Trophoblast cell (in vitro differentiated cells and primary cell): ENCODE results near the gene MGAT5.

Experiments used
- DNase-seq, 2 donors: peaks; one replicate each; pipeline ENCODE4 v3.0.0-alpha.2; 2016
- H2AFZ ChIP-seq: 2 replicates; pipeline ENCODE4 v1.6.1; 2013; ENCODE audit warnings: low read length, moderate library complexity, mild to moderate bottlenecking; ENCODE audit not compliant: insufficient read depth, poor library complexity
- H2AK5ac ChIP-seq: 2 replicates; pipeline ENCODE4 v1.6.1; 2013; ENCODE audit warnings: mild to moderate bottlenecking, low read length
- H2BK120ac ChIP-seq: 2 replicates; pipeline ENCODE4 v1.6.1; 2013; ENCODE audit warnings: low read length, mild to moderate bottlenecking, moderate library complexity; ENCODE audit not compliant: insufficient read depth, poor library complexity
- H2BK12ac ChIP-seq: 2 replicates; pipeline ENCODE4 v1.6.1; 2013; ENCODE audit warnings: mild to moderate bottlenecking, low read length, moderate library complexity
- H2BK5ac ChIP-seq: 2 replicates; pipeline ENCODE4 v1.6.1; 2013; ENCODE audit warnings: low read length, low read depth, moderate library complexity, mild to moderate bottlenecking; ENCODE audit not compliant: poor library complexity
- H3K14ac ChIP-seq: 2 replicates; pipeline ENCODE4 v1.6.1; 2013; ENCODE audit warnings: mild to moderate bottlenecking, low read length
- H3K18ac ChIP-seq: 2 replicates; pipeline ENCODE4 v1.6.1; 2013; ENCODE audit warnings: mild to moderate bottlenecking, low read length
- H3K23ac ChIP-seq: 2 replicates; pipeline ENCODE4 v1.6.1; 2013; ENCODE audit warnings: low read length
- H3K27ac ChIP-seq: 2 replicates; pipeline ENCODE4 v1.5.1; 2013; ENCODE audit warnings: low read depth, mild to moderate bottlenecking, inconsistent platforms, low read length, moderate library complexity
- H3K27me3 ChIP-seq: 2 replicates; pipeline ENCODE4 v1.6.1; 2013; ENCODE audit warnings: inconsistent platforms, mild to moderate bottlenecking, low read length, moderate library complexity; ENCODE audit not compliant: insufficient read depth
- H3K36me3 ChIP-seq, 2 experiments: 1 replicate in 1 of 2; 2 replicates in 1 of 2; pipeline ENCODE4 v1.6.1; 2013; ENCODE audit warnings: low read length in 2 of 2, mild to moderate bottlenecking in 2 of 2, moderate library complexity in 1 of 2; ENCODE audit not compliant: insufficient read depth in 2 of 2, control insufficient read depth in 1 of 2
- H3K4ac ChIP-seq: 2 replicates; pipeline ENCODE4 v1.6.1; 2013; ENCODE audit warnings: low read depth, mild to moderate bottlenecking, low read length, moderate library complexity
- H3K4me1 ChIP-seq, 2 experiments: 1 replicate in 1 of 2; 2 replicates in 1 of 2; pipeline ENCODE4 v1.6.1; 2013; ENCODE audit warnings: low read length in 2 of 2, mild to moderate bottlenecking in 2 of 2, moderate library complexity in 1 of 2; ENCODE audit not compliant: insufficient read depth in 2 of 2, control insufficient read depth in 1 of 2
- H3K4me2 ChIP-seq: 2 replicates; pipeline ENCODE4 v1.6.1; 2013; ENCODE audit warnings: inconsistent platforms, mild to moderate bottlenecking, low read length, moderate library complexity
- H3K4me3 ChIP-seq: 2 replicates; pipeline ENCODE4 v1.5.1; 2013; ENCODE audit warnings: mild to moderate bottlenecking, low read depth, low read length, inconsistent platforms
- H3K79me1 ChIP-seq: one replicate; pipeline ENCODE4 v1.6.1; 2013; ENCODE audit warnings: low read length
- H3K79me2 ChIP-seq: 2 replicates; pipeline ENCODE4 v1.6.1; 2013; ENCODE audit warnings: low read length, mild to moderate bottlenecking; ENCODE audit not compliant: control insufficient read depth, insufficient read depth, poor library complexity
- H3K9ac ChIP-seq: 2 replicates; pipeline ENCODE4 v1.6.1; 2013; ENCODE audit warnings: mild to moderate bottlenecking, low read length
- H3K9me3 ChIP-seq: 2 replicates; pipeline ENCODE4 v1.6.1; 2013; ENCODE audit warnings: low read depth, mild to moderate bottlenecking, control low read depth, inconsistent platforms, low read length; ENCODE audit not compliant: insufficient read depth
- H4K12ac ChIP-seq: 2 replicates; pipeline ENCODE4 v1.6.1; 2013; ENCODE audit warnings: low read depth, mild to moderate bottlenecking, low read length, moderate library complexity
- H4K8ac ChIP-seq: 2 replicates; pipeline ENCODE4 v1.6.1; 2013; ENCODE audit warnings: low read depth, mild to moderate bottlenecking, low read length, moderate library complexity
- H4K91ac ChIP-seq: one replicate; pipeline ENCODE4 v1.6.1; 2013; ENCODE audit warnings: low read depth, mild to moderate bottlenecking, low read length, moderate library complexity
- WGBS: extraction: QIAGEN DNeasy Blood & Tissue Kit; methylation state at CpG from one replicate; pipeline ENCODE4 v1.1.7; 2013; ENCODE audit warnings: missing lambda C conversion rate; ENCODE audit not compliant: insufficient read length, insufficient coverage; ENCODE audit errors: extremely low coverage; 5-methylcytosine and 5-hydroxymethylcytosine counted together

MGAT5 gene

GRCh38 chr2:134289225-134289624 is 35.4 kb downstream of the MGAT5 start:
- Histone ChIP-seq H3K9ac (no peak overlapping the region), H2BK12ac (no peak overlapping the region), H3K79me2 (no peaks in the 10 kb centered on the region), H4K91ac (no peak overlapping the region), H3K23ac (no peak overlapping the region), H3K4me3 (no peak overlapping the region), H3K9me3 (no peaks in the 10 kb centered on the region), H3K4me2 (no peak overlapping the region), H3K4me1 (peaks cover 0 to 1% of the 10 kb centered on the region in 2 experiments), H3K14ac (no peak overlapping the region), H3K4ac (no peak overlapping the region), H2BK5ac (no peak overlapping the region), H2AK5ac (no peak overlapping the region), H3K27ac (no peak overlapping the region), H4K8ac (no peak overlapping the region), H4K12ac (no peak overlapping the region), H2AFZ (no peak overlapping the region), H3K18ac (no peak overlapping the region), H3K36me3 (no peaks in the 10 kb centered on the region), H3K27me3 (no peaks in the 10 kb centered on the region), H2BK120ac (no peak overlapping the region), H3K79me1 (no peaks in the 10 kb centered on the region)
- no peak for DNase-seq
- WGBS: no CpG with 5 or more reads among the region's 6 CpGs

DNA sequence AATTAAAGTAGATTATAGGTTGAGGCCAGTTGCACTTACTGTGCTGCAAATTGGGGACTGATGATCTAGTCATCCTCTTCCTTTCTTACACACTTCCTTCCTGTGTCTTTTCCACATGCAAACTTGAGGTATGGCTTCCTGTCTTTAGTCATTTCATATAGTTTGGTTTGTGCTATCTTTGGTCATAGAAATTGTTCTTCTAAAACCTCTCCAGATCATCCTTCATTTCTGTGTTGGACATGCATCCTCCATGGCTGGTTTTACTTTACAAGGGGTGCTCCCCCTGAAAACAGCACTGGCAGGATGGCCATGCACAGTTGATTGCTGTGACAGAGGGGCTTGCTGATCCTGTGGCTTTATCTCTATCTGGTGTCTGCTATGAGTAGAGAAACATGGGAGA is 36.5 kb downstream of the MGAT5 start:
- no peak overlapping the region for H3K4ac ChIP-seq
- H3K4me3 ChIP-seq: no peak overlapping the region
- no peaks in the 10 kb centered on the region for H3K79me2 ChIP-seq
- H3K9ac ChIP-seq: no peak overlapping the region
- H3K14ac ChIP-seq: no peak overlapping the region
- H2AK5ac ChIP-seq: no peak overlapping the region
- H3K9me3 ChIP-seq: no peaks in the 10 kb centered on the region
- H2AFZ ChIP-seq: no peak overlapping the region
- H3K27ac ChIP-seq: no peak overlapping the region
- H3K4me2 ChIP-seq: no peak overlapping the region
- H4K8ac ChIP-seq: no peak overlapping the region
- no peak overlapping the region for H3K18ac ChIP-seq
- H3K27me3 ChIP-seq: no peaks in the 10 kb centered on the region
- no peak overlapping the region for H4K12ac ChIP-seq
- H3K79me1 ChIP-seq: no peaks in the 10 kb centered on the region
- H2BK120ac ChIP-seq: no peak overlapping the region
- no peak overlapping the region for H2BK12ac ChIP-seq
- H3K23ac ChIP-seq: no peak overlapping the region
- no peak overlapping the region for H2BK5ac ChIP-seq
- H3K36me3 ChIP-seq: no peaks in the 10 kb centered on the region
- no peak overlapping the region for H4K91ac ChIP-seq
- no peak for DNase-seq
- peaks cover 0 to 1% of the 10 kb centered on the region in 2 experiments for H3K4me1 ChIP-seq

- no peak overlapping the region for H3K4me3 ChIP-seq
- no peak overlapping the region for H2BK12ac ChIP-seq
- no peak overlapping the region for H4K8ac ChIP-seq
- H2BK5ac ChIP-seq: no peak overlapping the region
- no peak for DNase-seq
- H3K27ac ChIP-seq: no peak overlapping the region
- H3K4ac ChIP-seq: no peak overlapping the region
- H2AK5ac ChIP-seq: no peak overlapping the region
- H3K23ac ChIP-seq: no peak overlapping the region
- no peak overlapping the region for H3K14ac ChIP-seq
- no peak overlapping the region for H2AFZ ChIP-seq
- no peaks in the 10 kb centered on the region for H3K79me2 ChIP-seq
- H3K9ac ChIP-seq: no peak overlapping the region
- no peak overlapping the region for H3K18ac ChIP-seq
- no peak overlapping the region for H4K91ac ChIP-seq
- H4K12ac ChIP-seq: no peak overlapping the region
- H3K4me1 ChIP-seq: peaks cover 0 to 1% of the 10 kb centered on the region in 2 experiments
- H3K79me1 ChIP-seq: no peaks in the 10 kb centered on the region
- H3K36me3 ChIP-seq: no peaks in the 10 kb centered on the region
- no CpG with 5 or more reads among the region's 3 CpGs for WGBS
- no peak overlapping the region for H2BK120ac ChIP-seq
- no peaks in the 10 kb centered on the region for H3K27me3 ChIP-seq
- no peaks in the 10 kb centered on the region for H3K9me3 ChIP-seq
- H3K4me2 ChIP-seq: no peak overlapping the region
These were observed 38.6 kb downstream of the MGAT5 start for GRCh38 chr2:134292514-134292913.

GRCh38 chr2:134293719-134294537 is 40.1 kb downstream of the MGAT5 start:
- Histone ChIP-seq H4K91ac (no peak overlapping the region), H3K79me1 (no peaks in the 10 kb centered on the region), H3K18ac (no peak overlapping the region), H2AFZ (no peak overlapping the region), H3K27me3 (no peaks in the 10 kb centered on the region), H3K14ac (no peak overlapping the region), H3K4me3 (no peak overlapping the region), H3K9ac (no peak overlapping the region), H3K4ac (no peak overlapping the region), H3K4me2 (no peak overlapping the region), H2AK5ac (no peak overlapping the region), H2BK120ac (no peak overlapping the region), H4K12ac (no peak overlapping the region), H3K79me2 (no peaks in the 10 kb centered on the region), H2BK5ac (no peak overlapping the region), H3K23ac (no peak overlapping the region), H3K36me3 (no peaks in the 10 kb centered on the region), H3K4me1 (peaks cover 0 to 1% of the 10 kb centered on the region in 2 experiments), H3K27ac (no peak overlapping the region), H3K9me3 (no peaks in the 10 kb centered on the region), H2BK12ac (no peak overlapping the region), H4K8ac (no peak overlapping the region)
- DNase-seq: no peak
- WGBS: no CpG with 5 or more reads among the region's 8 CpGs
